Muscle of leg (tissue), 11 donors: ENCODE measurements around the gene ABCA1. TPM values are rescaled to one million over a fixed set of nuclear protein-coding genes. Genes with fewer than 3 reads are reported as not detected.
"Not testable (repeated sequence)": the region's sequence is repeated elsewhere in the genome, so short reads cannot be mapped to it uniquely, and the experiment has no call there.

Experiments used
- DNase-seq: peaks from one replicate; pipeline ENCODE4 v3.0.0; 2013
- H3K27ac ChIP-seq: one replicate; pipeline ENCODE4 v1.5.1; 2013; ENCODE audit warnings: mild to moderate bottlenecking, low read length, control low read depth
- H3K27me3 ChIP-seq: one replicate; pipeline ENCODE4 v1.6.1; 2013; ENCODE audit warnings: low read length; ENCODE audit not compliant: control insufficient read depth, insufficient read depth
- H3K36me3 ChIP-seq: one replicate; pipeline ENCODE4 v1.6.1; 2013; ENCODE audit warnings: low read length; ENCODE audit not compliant: control insufficient read depth, insufficient read depth
- H3K4me1 ChIP-seq: one replicate; pipeline ENCODE4 v1.6.1; 2013; ENCODE audit warnings: low read length; ENCODE audit not compliant: control insufficient read depth, insufficient read depth
- H3K4me3 ChIP-seq: one replicate; pipeline ENCODE4 v1.5.1; 2013; ENCODE audit warnings: low read length, control low read depth
- H3K9me3 ChIP-seq: replicated peaks from 2 replicates; pipeline ENCODE4 v1.6.1; 2013; ENCODE audit warnings: low read depth, low read length; ENCODE audit not compliant: control insufficient read depth
- WGBS: methylation state at CpG from one replicate; pipeline ENCODE4 v1.1.5; 2013; ENCODE audit warnings: missing lambda C conversion rate; ENCODE audit not compliant: insufficient coverage; 5-methylcytosine and 5-hydroxymethylcytosine counted together
- polyA plus RNA-seq, 8 donors: library from polyadenylated mRNA; unstranded; fragments of 120-200 nt; gene quantifications; one replicate each; pipeline versions ENCODE4 v1.2.1 to v1.2.3, GENCODE V29; 2013; ENCODE audit warnings: inconsistent platforms in 1 of 8, low replicate concordance in 1 of 8; ENCODE audit not compliant: insufficient read length in 8 of 8, insufficient read depth in 1 of 8
- total RNA-seq: library from RNA; stranded (reverse); fragments of 120-200 nt; gene quantifications from one replicate; pipeline ENCODE4 v1.2.4, GENCODE V29; 2013

ABCA1 gene
- total and polyA plus RNA-seq, 9 donors: 3.4 to 12.1 (median 5.2) TPM

- Histone ChIP-seq H3K9me3 (no peaks in the 10 kb centered on the region), H3K4me1 (peaks cover 4% of the 10 kb centered on the region), H3K4me3 (no peak overlapping the region), H3K27me3 (no peaks in the 10 kb centered on the region), H3K36me3 (no peaks in the 10 kb centered on the region), H3K27ac (no peak overlapping the region)
- DNase-seq: peak; percentile 26
- WGBS: 71% methylated on average over 9 of the region's 11 CpGs
Observed at GRCh38 chr9:104907278-104907951, 20.5 kb downstream of the ABCA1 start.

DNA sequence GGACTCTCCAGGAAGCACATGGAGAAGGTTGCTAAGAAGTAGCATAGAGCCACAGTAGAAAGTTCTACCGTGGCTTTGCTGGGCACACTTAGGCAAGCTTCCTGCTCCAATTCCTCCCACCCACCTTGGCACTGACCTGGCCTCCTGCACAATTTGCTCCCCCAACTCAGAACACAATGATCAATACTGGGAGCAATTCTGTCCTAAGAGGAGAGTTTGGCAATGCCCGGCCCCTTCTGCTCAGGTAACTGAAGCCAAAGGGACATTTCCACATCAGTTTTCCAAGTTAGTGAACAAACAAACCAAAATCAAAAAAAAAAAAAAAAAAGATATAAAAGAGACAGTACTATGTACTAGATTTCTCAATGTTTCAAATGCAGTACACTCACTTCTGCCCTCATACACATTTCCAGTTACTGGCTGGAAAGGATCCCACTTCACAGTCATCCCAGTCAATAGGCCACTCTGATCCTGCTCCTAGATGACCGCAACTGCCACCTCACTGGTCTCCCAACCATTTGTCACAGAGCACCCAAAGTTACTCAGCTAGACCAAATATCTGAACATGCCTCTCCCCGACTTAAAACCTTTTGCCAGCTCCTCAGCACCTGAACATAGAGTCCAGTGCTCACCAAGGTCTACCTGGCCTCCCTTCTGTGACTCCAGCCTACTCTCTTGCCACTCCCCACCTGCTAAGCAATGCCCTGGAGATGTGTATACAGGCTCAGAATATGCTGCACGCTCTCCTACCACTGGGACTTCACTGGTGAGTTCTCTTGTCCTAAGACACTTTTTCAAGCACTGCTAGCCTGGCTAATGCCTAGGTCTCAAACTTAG is 21.3 kb downstream of the ABCA1 start:
- no peak overlapping the region for H3K27ac ChIP-seq
- no peak overlapping the region for H3K4me3 ChIP-seq
- no peaks in the 10 kb centered on the region for H3K27me3 ChIP-seq
- DNase-seq: no peak
- H3K36me3 ChIP-seq: no peaks in the 10 kb centered on the region
- no peaks in the 10 kb centered on the region for H3K9me3 ChIP-seq
- 80% methylated on average over 4 of the region's 5 CpGs for whole genome bisulfite sequencing
- peaks cover 4% of the 10 kb centered on the region for H3K4me1 ChIP-seq

- peaks cover 4% of the 10 kb centered on the region for H3K4me1 ChIP-seq
- no CpG with 5 or more reads among the region's 2 CpGs for WGBS
- no peak overlapping the region for H3K4me3 ChIP-seq
- H3K9me3 ChIP-seq: no peaks in the 10 kb centered on the region
- no peak overlapping the region for H3K27ac ChIP-seq
- no peaks in the 10 kb centered on the region for H3K36me3 ChIP-seq
- no peak for DNase-seq
- no peaks in the 10 kb centered on the region for H3K27me3 ChIP-seq
Observed at GRCh38 chr9:104905931-104906330, 22.0 kb downstream of the ABCA1 start.

GRCh38 chr9:104905153-104905901 is 22.6 kb downstream of the ABCA1 start:
- DNase-seq: no peak
- Histone ChIP-seq H3K27me3 (no peaks in the 10 kb centered on the region), H3K36me3 (no peaks in the 10 kb centered on the region), H3K27ac (no peak overlapping the region), H3K4me1 (peaks cover 4% of the 10 kb centered on the region), H3K4me3 (no peak overlapping the region), H3K9me3 (no peaks in the 10 kb centered on the region)
- WGBS: no CpG with 5 or more reads among the region's 4 CpGs

GRCh38 chr9:104903609-104904008 is 24.3 kb downstream of the ABCA1 start:
- H3K36me3 ChIP-seq: no peaks in the 10 kb centered on the region
- no peak overlapping the region for H3K4me3 ChIP-seq
- no peaks in the 10 kb centered on the region for H3K9me3 ChIP-seq
- H3K4me1 ChIP-seq: peaks cover 2% of the 10 kb centered on the region
- no peak for DNase-seq
- no peak overlapping the region for H3K27ac ChIP-seq
- no peaks in the 10 kb centered on the region for H3K27me3 ChIP-seq
- 100% methylated on average over 1 of the region's 8 CpGs for WGBS

DNA sequence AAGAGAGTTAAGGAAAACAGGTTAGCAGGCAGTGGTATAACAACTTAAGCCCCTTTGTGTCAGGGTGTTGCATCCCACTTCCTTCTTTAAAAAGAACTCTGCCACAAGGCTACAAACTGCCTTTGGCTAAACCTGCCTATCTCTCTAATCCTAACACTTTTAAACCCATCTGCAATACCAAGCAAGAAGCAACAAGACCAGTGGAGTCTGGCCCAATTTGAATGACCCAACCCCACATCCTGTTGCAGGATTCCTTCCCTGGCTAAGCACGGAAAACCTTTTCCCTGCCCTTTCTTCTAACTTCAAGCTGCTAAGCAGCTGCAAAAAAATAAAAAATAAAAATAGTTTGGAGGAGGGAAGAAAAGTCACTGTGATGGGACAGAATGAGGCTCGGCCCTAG is 27.1 kb downstream of the ABCA1 start:
- Histone ChIP-seq H3K36me3 (no peaks in the 10 kb centered on the region), H3K4me1 (no peaks in the 10 kb centered on the region), H3K27me3 (no peaks in the 10 kb centered on the region), H3K27ac (no peak overlapping the region), H3K9me3 (no peaks in the 10 kb centered on the region), H3K4me3 (no peak overlapping the region)
- DNase-seq: no peak
- WGBS: no CpG with 5 or more reads among the region's 2 CpGs

GRCh38 chr9:104900324-104900723 is 27.6 kb downstream of the ABCA1 start:
- Histone ChIP-seq H3K27ac (no peak overlapping the region), H3K4me3 (no peak overlapping the region), H3K4me1 (no peaks in the 10 kb centered on the region), H3K9me3 (no peaks in the 10 kb centered on the region), H3K27me3 (no peaks in the 10 kb centered on the region), H3K36me3 (no peaks in the 10 kb centered on the region)
- no peak for DNase-seq
- 90% methylated on average over 2 of the region's 3 CpGs for WGBS

DNA sequence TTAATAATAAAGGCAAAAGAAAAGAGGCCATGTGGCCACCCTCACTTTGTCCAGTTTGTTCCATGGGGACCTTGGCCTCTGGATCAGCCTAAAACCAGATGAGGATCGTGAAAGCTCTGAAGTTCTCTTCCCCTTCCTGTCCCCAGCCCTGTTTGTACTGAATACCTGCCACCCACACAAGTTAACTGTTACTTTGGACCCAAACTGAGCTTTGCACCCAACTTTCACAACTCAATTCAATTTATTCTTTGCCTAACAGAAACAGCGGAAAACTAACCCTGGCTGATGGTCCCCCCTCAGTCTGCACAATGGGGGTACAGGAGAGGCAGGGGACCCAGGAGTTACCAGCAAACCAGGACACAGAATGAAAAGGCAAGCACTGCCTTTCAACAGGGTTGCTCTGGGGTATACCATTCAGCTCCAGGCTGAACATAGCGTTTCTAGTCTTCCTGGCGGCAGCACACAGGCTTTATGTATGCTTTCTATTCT is 28.2 kb downstream of the ABCA1 start:
- Histone ChIP-seq H3K4me1 (no peaks in the 10 kb centered on the region), H3K36me3 (no peaks in the 10 kb centered on the region), H3K9me3 (no peaks in the 10 kb centered on the region), H3K4me3 (no peak overlapping the region), H3K27ac (no peak overlapping the region), H3K27me3 (no peaks in the 10 kb centered on the region)
- 77% methylated on average over 4 of the region's 4 CpGs for WGBS
- no peak for DNase-seq

GRCh38 chr9:104898376-104898775 is 29.6 kb downstream of the ABCA1 start:
- H3K4me3 ChIP-seq, H3K27ac ChIP-seq, H3K36me3 ChIP-seq, H3K27me3 ChIP-seq, H3K4me1 ChIP-seq, H3K9me3 ChIP-seq, DNase-seq: not testable (repeated sequence)
- WGBS: 100% methylated on average over 2 of the region's 6 CpGs

DNA sequence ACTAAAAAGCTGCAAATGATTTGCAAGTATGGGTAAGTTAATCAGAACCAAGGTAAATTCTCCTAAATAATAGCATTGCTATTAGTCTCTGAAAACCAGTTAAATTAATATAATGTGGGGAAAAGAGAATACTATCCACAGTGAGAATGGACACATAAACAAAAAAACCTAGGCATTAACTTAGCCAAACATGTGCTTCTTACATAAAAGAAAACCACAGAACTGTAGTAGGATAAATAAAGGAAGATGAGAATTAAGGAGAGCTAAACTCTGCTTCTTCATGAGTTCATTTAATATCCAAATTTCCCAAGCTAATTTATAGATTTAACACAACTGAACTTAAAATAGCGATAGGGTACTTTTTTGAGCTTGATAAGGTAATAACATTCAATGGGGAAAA is 31.8 kb downstream of the ABCA1 start:
- no peaks in the 10 kb centered on the region for H3K9me3 ChIP-seq
- no peak overlapping the region for H3K4me3 ChIP-seq
- WGBS: no CpG with 5 or more reads among the region's 1 CpG
- no peak overlapping the region for H3K27ac ChIP-seq
- no peak for DNase-seq
- H3K27me3 ChIP-seq: no peaks in the 10 kb centered on the region
- no peaks in the 10 kb centered on the region for H3K36me3 ChIP-seq
- no peaks in the 10 kb centered on the region for H3K4me1 ChIP-seq
